AG04449 (cell line): ENCODE results near the gene C11orf58.
A peak's percentile ranks its signal among the peaks of the same experiment; 100 is the strongest.

Experiments used
- CTCF ChIA-PET: fragments of 350-600 bp; formaldehyde crosslinking; extraction: SDS; loops from one replicate; lab custom pipeline; 2021; ENCODE audit warnings: antibody characterized with exemption; lab: Yijun Ruan, JAX
- POLR2A ChIA-PET: fragments of 400-600, 350-600 bp; formaldehyde crosslinking; extraction: SDS; loops from one replicate; lab custom pipeline; 2020; ENCODE audit warnings: antibody characterized with exemption, inconsistent platforms; lab: Yijun Ruan, JAX
- DNase-seq: peaks from one replicate; pipeline ENCODE4 v3.0.0-alpha.2; 2010; ENCODE audit warnings: low read depth, low spot score
- H3K4me3 ChIP-seq: 2 replicates; pipeline ENCODE4 v1.5.1; 2011; ENCODE audit warnings: low read depth, mild to moderate bottlenecking, control low read depth, low read length
- CTCF ChIP-seq: IDR thresholded peaks from one replicate; pipeline ENCODE4 v1.5.1; 2011; ENCODE audit warnings: mild to moderate bottlenecking, moderate library complexity, low read length, control low read depth, inconsistent platforms; ENCODE audit not compliant: insufficient read depth; ENCODE audit errors: missing control alignments

The C11orf58 gene

DNA sequence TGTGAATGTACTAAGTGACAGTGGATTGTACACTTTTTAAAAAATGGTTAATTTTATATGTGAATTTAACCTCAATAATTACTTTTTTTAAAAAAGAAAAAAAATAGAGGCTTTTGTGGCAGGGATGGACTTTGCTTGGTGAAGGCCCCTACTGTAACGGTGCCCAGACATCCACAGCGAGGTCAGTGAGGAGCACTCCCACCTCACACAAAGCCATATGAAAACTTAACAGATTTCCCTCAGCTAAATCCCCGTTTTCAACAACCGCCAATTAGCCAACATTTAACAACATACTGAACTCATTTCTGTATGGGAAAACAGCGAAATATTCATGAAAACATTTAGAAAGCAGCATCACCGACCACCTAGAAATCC lies 642 bp upstream of the C11orf58 start:
- TF ChIP-seq CTCF = no peak
- H3K4me3 ChIP-seq = peak overlapping the region; percentile 65
- no peak for DNase-seq
- CTCF ChIA-PET = interaction anchor here (1.3 to 1.9 kb wide), 3 partner anchors 24 to 1088 kb away, joined by 3 to 6 read pairs (median 4); no protein-coding TSS in a partner anchor
- POLR2A ChIA-PET = interaction anchor here (0.6 to 1.1 kb wide), 4 partner anchors 12 to 693 kb away, joined by 3 to 5 read pairs (median 4); no protein-coding TSS in a partner anchor

DNA sequence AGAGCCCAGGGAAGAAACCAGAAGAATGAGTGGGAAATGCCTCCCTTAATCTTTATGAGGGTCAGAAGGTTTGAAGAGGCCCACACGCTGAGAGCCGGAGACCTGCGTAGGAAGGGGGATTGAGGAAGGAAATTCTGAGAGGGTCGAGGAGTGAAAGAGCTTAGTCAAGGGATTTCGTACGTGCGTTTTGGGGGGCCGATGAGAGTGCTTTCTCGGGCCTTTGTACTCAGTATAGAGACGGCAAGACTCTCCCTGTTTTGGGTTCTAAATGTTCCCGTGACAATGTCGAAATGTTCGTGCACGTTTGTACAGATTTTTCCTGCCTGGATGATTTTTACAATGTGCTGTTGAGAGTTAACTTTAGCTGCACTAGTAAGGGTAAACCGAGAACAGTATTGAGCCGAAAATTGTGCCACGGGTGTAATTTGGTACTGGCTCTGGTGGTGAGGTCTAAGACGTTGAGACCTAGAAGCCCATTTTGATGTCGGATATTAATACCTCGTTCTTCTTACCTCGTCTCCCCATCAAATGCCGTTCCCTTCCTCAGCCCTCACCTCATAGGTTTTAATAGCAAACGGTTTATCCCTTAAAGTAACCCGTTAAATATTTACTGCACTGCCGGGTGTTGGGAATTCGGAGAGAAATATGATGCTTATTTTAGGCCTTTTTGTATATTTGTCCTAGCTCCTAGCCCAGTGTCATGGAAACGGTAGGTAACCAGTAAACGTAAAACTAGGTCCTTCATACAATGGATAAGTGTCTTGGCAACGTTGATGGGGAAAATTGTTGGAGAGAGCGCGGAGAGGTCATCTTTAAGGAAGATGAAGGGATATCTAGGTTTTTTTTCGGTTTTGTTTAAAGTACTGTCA lies 734 bp downstream of the C11orf58 start:
- DNase-seq = no peak
- peak overlapping the region; percentile 77 for H3K4me3 ChIP-seq
- CTCF ChIA-PET = interaction anchor here (0.6 to 2.2 kb wide), 8 partner anchors 11 to 1089 kb away, joined by 3 to 9 read pairs (median 4); no protein-coding TSS in a partner anchor
- POLR2A ChIA-PET = no interaction called here
- no peak for TF ChIP-seq CTCF

DNA sequence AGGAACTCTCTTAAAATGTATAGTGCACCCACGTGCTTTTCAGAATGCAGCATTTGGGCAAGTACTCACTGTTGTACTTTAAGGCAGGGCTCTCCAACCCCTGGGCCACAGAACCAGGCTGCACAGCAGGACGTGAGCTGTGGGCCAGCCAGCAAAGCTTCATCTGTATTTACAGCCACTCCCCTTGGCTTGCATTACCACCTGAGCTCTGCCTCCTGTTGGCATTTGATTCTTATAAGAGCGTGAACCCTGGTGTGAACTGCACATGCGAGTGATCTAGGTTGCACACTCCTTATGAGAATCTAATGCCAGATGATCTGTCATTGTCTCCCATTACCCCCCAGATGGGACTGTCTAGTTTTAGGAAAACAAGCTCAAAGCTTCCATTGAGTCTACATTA lies 3.0 kb downstream of the C11orf58 start:
- TF ChIP-seq CTCF = no peak
- ChIA-PET CTCF (no interaction called here), POLR2A (no interaction called here)
- no peak overlapping the region for H3K4me3 ChIP-seq
- no peak for DNase-seq

DNA sequence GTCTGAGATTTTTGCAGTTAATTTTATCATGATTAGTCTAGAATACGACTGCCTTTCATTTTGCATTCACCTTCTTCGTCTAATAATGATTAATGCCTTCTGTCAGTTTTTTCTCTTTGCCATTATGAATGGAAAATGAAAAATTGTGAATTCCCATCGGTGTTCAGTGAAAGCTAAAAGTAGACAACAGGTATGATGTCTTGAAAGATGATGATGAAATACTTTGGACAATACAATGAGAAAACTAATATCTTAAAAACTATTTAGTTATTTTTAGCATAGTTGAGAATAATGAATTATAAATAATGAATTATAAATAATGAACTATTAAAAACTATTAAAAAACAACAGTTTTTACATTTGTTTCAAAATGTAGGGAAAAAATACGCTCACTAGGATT lies 5.0 kb downstream of the C11orf58 start:
- CTCF ChIA-PET = interaction anchor here (0.7 kb wide), 1 partner anchor 1093 kb away, joined by 3 read pairs; no protein-coding TSS in a partner anchor
- POLR2A ChIA-PET = no interaction called here
- TF ChIP-seq CTCF = no peak
- no peak for DNase-seq
- H3K4me3 ChIP-seq = no peak overlapping the region

DNA sequence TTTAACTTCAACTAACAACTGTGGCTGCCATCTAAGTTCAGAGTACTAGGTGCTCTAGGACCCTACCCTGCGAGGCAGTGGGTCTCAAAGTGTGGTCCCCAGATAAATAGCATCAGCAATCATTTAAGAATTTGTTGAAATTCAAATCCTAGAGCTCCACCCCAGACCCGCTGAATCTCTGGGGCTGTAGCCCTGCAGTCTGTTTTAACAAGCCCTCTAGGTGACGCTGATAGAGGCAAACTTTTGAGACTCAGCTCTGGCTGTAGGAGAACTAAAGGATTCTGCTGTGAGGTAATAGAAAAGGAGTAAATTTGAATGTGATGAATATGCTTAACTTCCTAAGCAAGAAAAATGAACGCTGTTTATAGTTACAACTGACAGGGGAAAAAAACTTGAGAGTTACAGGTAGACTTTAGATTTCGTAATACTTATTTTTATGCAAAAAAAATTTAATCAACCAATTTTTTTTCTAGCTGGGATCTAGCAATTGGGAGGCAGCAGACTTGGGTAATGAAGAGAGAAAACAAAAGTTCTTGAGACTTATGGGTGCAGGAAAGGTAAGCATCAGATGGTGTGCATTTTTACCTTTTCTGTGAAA lies 5.8 kb downstream of the C11orf58 start:
- no peak for TF ChIP-seq CTCF
- ChIA-PET POLR2A (no interaction called here), CTCF (interaction anchor here (0.7 kb wide), 1 partner anchor 1094 kb away, joined by 3 read pairs; no protein-coding TSS in a partner anchor)
- no peak for DNase-seq
- H3K4me3 ChIP-seq = no peak overlapping the region
